ENCODE results near the gene COL5A1.

The COL5A1 gene

GRCh38 chr9:134730011-134730760 lies 88.6 kb downstream of the COL5A1 start:
- DNase-seq = no peak

GRCh38 chr9:134730761-134731496 lies 89.3 kb downstream of the COL5A1 start:
- DNase-seq = no peak

- DNase-seq = no peak
Observed at GRCh38 chr9:134731497-134732391, 90.1 kb downstream of the COL5A1 start.

GRCh38 chr9:134732392-134733110 lies 90.9 kb downstream of the COL5A1 start:
- DNase-seq = no peak

GRCh38 chr9:134733480-134734232 lies 92.1 kb downstream of the COL5A1 start:
- no peak for DNase-seq

- no peak for DNase-seq
Observed at GRCh38 chr9:134734270-134734669, 92.7 kb downstream of the COL5A1 start.

GRCh38 chr9:134735441-134736175 lies 94.0 kb downstream of the COL5A1 start:
- DNase-seq = no peak

- DNase-seq = peak in 1 of 2 experiments; percentile 36
Observed at GRCh38 chr9:134736791-134737497, 95.3 kb downstream of the COL5A1 start.

GRCh38 chr9:134737842-134738580 lies 96.4 kb downstream of the COL5A1 start:
- DNase-seq = no peak

GRCh38 chr9:134738869-134739659 lies 97.5 kb downstream of the COL5A1 start:
- peak; percentile 6 to 72 for DNase-seq

- DNase-seq = no peak
Observed at GRCh38 chr9:134739660-134739968, 98.0 kb downstream of the COL5A1 start.

- peak in 1 of 2 experiments; percentile 3 for DNase-seq
Observed at GRCh38 chr9:134740071-134740470, 98.5 kb downstream of the COL5A1 start.

- no peak for DNase-seq
Observed at GRCh38 chr9:134741846-134742245, 100.2 kb downstream of the COL5A1 start.

GRCh38 chr9:134742822-134743535 lies 101.4 kb downstream of the COL5A1 start:
- DNase-seq = no peak

GRCh38 chr9:134743853-134744252 lies 102.2 kb downstream of the COL5A1 start:
- DNase-seq = no peak

- no peak for DNase-seq
Observed at GRCh38 chr9:134744385-134745295, 103.0 kb downstream of the COL5A1 start.

- DNase-seq = no peak
Observed at GRCh38 chr9:134747951-134748489, 106.4 kb downstream of the COL5A1 start.
